ENCODE measurements around the gene DNAJA3.

DNA sequence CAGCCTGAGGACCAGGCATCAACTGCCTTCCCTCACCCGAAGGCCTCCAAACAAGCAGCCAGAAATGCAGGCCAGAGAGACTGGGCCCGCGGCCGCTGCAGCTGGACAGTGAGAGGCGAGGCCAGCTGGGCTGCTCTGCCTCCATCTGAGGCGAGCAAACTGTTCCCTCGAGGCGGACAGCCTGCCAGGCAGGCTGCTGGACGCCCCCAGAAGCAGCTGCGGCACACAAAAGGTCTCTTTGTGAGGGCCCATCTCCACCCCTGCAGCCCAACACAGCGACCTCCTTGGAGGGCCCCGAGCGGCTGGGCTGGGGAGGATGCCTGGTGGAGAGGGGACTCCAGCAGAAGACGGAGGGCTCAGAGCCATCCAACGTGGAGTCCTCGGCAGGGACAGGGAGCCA, 14.0 kb upstream of the DNAJA3 start:
- TF ChIP-seq ZBTB21 (CRISPR knock-in tag; IDR thresholded peaks at IDR 0.05; ENCODE audit: borderline replicate concordance) (no peak), TEAD1 (CRISPR knock-in tag; IDR thresholded peaks at IDR 0.05) (no peak), TCF7 (CRISPR knock-in tag; IDR thresholded peaks at IDR 0.05; ENCODE audit: low read depth) (no peak), NR1H2 (CRISPR knock-in tag; IDR thresholded peaks at IDR 0.05) (no peak)
- TF ChIP-seq, protein P1, sequence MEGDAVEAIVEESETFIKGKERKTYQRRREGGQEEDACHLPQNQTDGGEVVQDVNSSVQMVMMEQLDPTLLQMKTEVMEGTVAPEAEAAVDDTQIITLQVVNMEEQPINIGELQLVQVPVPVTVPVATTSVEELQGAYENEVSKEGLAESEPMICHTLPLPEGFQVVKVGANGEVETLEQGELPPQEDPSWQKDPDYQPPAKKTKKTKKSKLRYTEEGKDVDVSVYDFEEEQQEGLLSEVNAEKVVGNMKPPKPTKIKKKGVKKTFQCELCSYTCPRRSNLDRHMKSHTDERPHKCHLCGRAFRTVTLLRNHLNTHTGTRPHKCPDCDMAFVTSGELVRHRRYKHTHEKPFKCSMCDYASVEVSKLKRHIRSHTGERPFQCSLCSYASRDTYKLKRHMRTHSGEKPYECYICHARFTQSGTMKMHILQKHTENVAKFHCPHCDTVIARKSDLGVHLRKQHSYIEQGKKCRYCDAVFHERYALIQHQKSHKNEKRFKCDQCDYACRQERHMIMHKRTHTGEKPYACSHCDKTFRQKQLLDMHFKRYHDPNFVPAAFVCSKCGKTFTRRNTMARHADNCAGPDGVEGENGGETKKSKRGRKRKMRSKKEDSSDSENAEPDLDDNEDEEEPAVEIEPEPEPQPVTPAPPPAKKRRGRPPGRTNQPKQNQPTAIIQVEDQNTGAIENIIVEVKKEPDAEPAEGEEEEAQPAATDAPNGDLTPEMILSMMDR (IDR thresholded peaks at IDR 0.05): no peak
- TF ChIP-seq, protein P2, sequence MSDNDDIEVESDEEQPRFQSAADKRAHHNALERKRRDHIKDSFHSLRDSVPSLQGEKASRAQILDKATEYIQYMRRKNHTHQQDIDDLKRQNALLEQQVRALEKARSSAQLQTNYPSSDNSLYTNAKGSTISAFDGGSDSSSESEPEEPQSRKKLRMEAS (CRISPR knock-in tag; IDR thresholded peaks at IDR 0.05): no peak
- TF ChIP-seq, protein P3, sequence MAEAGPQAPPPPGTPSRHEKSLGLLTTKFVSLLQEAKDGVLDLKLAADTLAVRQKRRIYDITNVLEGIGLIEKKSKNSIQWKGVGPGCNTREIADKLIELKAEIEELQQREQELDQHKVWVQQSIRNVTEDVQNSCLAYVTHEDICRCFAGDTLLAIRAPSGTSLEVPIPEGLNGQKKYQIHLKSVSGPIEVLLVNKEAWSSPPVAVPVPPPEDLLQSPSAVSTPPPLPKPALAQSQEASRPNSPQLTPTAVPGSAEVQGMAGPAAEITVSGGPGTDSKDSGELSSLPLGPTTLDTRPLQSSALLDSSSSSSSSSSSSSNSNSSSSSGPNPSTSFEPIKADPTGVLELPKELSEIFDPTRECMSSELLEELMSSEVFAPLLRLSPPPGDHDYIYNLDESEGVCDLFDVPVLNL (CRISPR knock-in tag; IDR thresholded peaks at IDR 0.05; ENCODE audit: borderline replicate concordance, low read depth): no peak
- TF ChIP-seq, protein P4, sequence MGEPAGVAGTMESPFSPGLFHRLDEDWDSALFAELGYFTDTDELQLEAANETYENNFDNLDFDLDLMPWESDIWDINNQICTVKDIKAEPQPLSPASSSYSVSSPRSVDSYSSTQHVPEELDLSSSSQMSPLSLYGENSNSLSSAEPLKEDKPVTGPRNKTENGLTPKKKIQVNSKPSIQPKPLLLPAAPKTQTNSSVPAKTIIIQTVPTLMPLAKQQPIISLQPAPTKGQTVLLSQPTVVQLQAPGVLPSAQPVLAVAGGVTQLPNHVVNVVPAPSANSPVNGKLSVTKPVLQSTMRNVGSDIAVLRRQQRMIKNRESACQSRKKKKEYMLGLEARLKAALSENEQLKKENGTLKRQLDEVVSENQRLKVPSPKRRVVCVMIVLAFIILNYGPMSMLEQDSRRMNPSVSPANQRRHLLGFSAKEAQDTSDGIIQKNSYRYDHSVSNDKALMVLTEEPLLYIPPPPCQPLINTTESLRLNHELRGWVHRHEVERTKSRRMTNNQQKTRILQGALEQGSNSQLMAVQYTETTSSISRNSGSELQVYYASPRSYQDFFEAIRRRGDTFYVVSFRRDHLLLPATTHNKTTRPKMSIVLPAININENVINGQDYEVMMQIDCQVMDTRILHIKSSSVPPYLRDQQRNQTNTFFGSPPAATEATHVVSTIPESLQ (CRISPR knock-in tag; IDR thresholded peaks at IDR 0.05): no peak
- TF ChIP-seq, protein P5, sequence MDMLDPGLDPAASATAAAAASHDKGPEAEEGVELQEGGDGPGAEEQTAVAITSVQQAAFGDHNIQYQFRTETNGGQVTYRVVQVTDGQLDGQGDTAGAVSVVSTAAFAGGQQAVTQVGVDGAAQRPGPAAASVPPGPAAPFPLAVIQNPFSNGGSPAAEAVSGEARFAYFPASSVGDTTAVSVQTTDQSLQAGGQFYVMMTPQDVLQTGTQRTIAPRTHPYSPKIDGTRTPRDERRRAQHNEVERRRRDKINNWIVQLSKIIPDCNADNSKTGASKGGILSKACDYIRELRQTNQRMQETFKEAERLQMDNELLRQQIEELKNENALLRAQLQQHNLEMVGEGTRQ (CRISPR knock-in tag; IDR thresholded peaks at IDR 0.05): no peak
- TF ChIP-seq, protein P6, sequence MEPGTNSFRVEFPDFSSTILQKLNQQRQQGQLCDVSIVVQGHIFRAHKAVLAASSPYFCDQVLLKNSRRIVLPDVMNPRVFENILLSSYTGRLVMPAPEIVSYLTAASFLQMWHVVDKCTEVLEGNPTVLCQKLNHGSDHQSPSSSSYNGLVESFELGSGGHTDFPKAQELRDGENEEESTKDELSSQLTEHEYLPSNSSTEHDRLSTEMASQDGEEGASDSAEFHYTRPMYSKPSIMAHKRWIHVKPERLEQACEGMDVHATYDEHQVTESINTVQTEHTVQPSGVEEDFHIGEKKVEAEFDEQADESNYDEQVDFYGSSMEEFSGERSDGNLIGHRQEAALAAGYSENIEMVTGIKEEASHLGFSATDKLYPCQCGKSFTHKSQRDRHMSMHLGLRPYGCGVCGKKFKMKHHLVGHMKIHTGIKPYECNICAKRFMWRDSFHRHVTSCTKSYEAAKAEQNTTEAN (CRISPR knock-in tag; IDR thresholded peaks at IDR 0.05): no peak
- TF ChIP-seq, protein P7, sequence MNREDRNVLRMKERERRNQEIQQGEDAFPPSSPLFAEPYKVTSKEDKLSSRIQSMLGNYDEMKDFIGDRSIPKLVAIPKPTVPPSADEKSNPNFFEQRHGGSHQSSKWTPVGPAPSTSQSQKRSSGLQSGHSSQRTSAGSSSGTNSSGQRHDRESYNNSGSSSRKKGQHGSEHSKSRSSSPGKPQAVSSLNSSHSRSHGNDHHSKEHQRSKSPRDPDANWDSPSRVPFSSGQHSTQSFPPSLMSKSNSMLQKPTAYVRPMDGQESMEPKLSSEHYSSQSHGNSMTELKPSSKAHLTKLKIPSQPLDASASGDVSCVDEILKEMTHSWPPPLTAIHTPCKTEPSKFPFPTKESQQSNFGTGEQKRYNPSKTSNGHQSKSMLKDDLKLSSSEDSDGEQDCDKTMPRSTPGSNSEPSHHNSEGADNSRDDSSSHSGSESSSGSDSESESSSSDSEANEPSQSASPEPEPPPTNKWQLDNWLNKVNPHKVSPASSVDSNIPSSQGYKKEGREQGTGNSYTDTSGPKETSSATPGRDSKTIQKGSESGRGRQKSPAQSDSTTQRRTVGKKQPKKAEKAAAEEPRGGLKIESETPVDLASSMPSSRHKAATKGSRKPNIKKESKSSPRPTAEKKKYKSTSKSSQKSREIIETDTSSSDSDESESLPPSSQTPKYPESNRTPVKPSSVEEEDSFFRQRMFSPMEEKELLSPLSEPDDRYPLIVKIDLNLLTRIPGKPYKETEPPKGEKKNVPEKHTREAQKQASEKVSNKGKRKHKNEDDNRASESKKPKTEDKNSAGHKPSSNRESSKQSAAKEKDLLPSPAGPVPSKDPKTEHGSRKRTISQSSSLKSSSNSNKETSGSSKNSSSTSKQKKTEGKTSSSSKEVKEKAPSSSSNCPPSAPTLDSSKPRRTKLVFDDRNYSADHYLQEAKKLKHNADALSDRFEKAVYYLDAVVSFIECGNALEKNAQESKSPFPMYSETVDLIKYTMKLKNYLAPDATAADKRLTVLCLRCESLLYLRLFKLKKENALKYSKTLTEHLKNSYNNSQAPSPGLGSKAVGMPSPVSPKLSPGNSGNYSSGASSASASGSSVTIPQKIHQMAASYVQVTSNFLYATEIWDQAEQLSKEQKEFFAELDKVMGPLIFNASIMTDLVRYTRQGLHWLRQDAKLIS (CRISPR knock-in tag; IDR thresholded peaks at IDR 0.05; ENCODE audit: borderline replicate concordance): no peak
